NCI-H82 treated with DMSO at 0.1 percent for 48 hours (cell line): ENCODE data around the gene ERO1B.
"Not testable (repeated sequence)": the region's sequence is repeated elsewhere in the genome, so short reads cannot be mapped to it uniquely, and the experiment has no call there.

Experiments used
- DNase-seq: peaks from one replicate; lab custom pipeline; 2025; ENCODE audit not compliant: unreplicated experiment; lab: John Stamatoyannopoulos, UW

Gene ERO1B, protein sequence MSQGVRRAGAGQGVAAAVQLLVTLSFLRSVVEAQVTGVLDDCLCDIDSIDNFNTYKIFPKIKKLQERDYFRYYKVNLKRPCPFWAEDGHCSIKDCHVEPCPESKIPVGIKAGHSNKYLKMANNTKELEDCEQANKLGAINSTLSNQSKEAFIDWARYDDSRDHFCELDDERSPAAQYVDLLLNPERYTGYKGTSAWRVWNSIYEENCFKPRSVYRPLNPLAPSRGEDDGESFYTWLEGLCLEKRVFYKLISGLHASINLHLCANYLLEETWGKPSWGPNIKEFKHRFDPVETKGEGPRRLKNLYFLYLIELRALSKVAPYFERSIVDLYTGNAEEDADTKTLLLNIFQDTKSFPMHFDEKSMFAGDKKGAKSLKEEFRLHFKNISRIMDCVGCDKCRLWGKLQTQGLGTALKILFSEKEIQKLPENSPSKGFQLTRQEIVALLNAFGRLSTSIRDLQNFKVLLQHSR

DNA sequence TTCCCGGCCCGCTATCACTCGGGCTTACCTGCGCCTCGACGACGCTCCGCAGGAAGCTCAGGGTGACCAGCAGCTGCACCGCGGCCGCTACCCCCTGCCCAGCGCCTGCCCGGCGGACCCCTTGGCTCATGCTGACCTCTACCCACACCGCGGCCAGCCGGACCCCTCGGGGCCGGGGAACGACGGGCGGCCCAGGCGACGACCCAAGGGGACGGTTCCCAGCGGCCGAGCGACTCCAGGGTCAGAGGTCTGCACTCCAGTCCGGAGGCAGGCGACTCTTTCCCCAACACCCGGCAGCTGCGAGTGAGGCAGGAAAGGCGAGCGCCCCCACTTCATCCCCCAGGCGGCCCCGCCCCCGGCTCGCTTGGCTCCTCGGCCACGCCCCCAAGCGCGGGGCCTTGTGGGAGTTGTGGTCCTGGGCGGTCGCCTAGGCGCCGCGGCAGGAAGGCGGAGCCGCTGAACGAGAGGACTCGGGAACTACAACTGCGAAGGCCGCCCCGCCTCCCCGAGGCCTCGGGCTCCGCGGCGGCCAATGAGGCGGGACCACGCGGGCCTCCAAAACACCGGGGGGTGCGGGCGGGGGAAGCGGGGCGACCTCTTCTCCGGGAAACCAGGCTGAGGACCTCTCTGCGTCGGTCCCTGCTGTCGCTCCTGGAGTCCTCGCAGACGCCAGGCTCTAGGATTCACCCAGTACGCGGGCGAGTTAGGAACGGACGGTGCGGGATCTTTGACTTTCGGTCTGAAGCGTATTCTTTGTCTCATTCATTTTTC lies at the start of gene ERO1B:
ERO1B (minus strand) TSS at position 305 of the 771 bp plus-strand sequence; CDS start at position 130, 175 bp downstream.
- peak; percentile 83 for DNase-seq

DNA sequence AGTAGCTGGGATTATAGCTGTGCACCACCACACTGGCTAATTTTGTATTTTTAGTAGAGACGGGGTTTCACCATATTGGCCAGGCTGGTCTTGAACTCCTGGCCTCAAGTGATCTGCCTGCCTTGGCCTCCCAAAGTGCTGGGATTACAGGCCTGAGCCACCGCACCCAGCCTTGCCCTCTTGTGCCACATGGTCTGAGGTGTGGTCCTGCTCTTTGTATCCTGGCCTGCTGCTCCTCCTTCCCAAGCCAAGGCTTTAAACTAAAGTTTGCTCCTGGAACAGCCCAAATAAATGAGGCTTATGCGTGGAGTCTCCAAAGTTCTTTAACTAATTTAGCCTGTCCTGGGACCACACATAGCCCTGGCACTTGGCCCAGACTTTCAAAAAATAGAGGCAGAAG lies 49.7 kb upstream of the ERO1B start:
- DNase-seq: not testable (repeated sequence)

DNA sequence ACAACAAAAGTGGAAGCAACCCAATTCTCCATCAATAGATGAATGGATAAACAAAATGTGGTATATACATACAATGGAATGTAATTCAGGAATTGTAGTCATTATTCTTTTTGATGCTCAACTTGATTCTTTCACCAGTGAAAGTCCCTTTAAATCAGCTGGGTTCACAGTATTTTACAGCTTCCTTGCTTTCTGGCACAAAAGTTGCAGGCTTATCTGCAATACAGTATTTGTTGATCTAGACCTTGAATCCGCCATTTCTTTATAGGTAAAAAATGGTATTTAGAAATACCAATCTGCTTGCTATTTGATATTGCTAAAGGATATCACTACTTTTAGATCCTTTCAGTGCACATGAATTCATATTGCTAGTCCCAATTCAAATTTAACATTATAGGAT lies 44.7 kb upstream of the ERO1B start:
- no peak for DNase-seq

DNA sequence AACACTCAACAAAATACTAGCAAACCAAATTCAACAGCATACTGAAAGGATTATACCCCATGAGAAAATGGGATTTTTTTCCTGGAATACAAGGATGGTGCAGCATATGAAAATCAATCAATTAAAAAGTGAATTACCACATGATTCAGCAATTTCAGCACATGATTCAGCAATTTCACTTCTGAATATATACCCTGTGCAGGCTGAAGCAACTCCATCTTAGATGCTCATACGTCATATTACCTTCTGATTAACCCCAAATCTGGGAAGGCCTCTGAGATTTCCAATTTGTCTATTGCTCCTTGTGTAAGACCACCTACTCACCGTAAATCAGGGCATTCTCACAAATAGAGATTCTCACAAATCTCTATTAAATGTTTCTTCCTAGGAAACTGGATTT lies 43.8 kb upstream of the ERO1B start:
- DNase-seq: no peak

DNA sequence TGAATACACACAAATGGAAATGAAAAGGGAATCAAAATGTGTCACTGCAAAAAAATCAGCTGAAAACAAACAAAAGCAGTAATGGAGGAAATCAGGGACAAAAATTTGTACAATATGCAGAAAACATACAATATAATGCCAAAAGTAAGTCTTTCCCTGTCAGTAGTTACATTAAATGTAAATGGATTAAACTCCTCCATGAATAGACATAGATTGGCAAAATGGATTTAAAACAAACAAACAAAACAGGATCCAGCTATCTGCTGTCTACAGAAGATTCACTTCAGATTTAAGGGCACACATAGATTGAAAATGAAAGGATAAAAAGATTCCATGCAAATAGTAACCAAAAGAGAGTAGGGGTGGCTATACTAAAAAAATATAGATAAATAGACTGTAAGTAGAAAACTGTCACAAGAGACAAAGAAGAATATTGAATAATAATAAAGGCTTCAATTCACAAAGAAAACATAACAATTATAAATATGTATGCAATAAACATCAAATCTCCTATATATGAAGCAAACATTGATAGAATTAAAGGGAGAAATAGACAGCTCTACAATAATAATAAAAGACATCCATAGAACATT lies 42.2 kb upstream of the ERO1B start:
- no peak for DNase-seq

DNA sequence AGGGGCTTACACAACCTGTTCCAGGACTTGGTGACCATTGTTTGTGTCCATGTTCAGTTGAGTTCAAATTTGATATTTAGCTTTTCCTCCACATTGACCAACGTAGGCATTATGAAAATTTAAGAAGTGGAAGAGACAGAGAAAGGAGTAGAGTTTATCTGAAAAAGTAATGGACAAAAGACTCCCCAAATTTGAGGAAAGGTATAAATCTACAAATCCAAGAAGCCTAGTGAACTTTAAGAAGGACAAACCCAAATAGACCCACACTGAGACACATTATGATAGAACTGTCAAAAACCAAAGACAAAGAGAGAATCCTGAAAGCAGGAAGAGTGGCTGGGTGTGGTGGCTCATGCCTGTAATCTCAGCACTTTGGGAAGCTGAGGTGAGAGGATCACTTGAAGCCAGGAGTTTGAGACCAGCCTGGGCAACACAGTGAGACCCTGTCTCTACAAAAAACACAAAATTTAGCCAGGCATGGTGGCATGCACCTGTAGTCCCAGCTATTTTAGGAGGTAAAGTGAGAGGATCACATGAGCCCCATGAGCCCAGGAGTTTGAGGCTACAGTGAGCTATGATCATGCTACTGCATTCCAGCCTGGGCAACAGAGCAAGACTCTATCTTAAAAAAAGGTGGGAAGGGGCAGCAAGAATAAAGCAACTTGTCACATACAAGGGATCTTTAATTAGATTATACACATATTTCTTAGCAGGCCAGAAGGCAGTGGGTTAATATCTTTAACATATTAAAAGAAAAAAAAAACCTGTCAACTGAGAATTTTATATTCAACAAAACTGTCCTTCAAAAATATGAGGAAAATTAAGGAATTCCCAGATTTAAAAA lies 41.0 kb upstream of the ERO1B start:
- DNase-seq: no peak

DNA sequence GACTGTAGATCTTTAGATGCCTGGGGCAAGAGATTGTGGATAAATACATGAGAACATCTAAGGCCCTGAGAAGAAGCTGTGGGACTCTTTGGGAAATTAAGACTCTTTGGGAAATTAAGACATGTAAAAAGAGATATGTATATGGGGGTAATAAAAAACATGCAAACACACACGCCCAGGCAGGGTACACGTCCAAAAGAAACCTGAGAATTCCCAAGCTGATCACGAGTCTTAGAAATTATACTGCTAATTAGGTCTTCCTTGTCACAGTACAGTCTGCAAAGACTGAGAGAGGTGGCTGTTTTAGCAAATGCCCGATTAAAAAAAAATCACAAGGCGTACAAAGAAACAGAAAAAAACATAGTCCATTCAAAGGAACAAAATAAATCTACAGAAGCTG lies 39.3 kb upstream of the ERO1B start:
- DNase-seq: no peak

DNA sequence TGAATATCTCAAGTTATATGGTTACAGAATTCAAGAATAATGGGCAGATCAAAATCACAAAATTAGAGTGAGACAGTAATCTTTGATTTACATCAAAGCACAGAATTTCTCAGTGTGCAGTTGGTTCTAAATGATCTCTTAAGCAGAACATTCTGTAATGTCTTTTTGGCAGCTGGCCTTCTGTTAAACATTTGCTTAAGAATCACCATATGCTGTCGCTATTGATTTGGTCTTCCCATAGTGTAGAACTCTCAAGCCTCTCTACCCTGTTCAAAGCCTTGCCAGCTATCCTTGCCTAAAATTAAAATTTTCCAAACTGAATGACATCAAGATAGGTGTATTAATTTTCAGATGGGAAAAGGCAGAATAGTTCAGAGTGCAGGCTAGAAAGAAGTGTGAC lies 38.9 kb upstream of the ERO1B start:
- no peak for DNase-seq

DNA sequence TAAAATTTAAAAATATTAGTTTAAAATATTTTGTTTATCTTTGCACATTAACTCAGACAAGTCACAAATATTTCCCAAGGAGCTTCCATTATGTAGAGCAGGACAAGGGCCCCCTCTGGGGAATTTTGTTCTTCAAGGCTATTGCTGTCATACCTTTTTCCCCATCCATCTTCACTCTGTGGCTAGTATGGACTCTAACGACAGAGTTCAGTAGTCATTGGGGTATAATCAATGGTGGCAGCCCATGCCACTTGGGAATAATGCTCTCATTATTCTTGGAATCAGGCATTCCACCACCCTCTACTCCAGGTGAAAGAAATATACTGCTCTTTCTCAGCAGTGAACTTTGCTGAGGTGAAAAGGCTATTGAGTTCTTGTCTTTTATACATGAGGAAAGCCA lies 38.5 kb upstream of the ERO1B start:
- no peak for DNase-seq

DNA sequence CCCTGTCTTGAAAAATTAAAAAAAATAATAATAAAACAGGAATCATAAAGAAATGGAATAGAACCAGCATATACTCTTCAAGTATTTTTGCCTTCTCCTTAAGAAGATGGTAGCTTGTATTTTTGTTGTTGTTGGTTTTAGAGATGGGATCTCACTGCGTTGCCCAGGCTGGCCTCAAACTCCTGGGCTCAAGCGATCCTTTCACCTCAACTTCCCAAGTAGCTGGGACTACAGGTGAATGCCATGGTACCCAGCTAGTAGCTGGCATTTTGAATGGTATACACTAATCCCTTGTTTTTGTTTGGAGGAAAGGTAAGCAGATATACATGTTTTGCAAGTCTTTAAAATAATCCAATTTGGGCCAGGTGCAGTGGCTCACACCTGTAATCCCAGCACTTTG lies 34.7 kb upstream of the ERO1B start:
- no peak for DNase-seq

DNA sequence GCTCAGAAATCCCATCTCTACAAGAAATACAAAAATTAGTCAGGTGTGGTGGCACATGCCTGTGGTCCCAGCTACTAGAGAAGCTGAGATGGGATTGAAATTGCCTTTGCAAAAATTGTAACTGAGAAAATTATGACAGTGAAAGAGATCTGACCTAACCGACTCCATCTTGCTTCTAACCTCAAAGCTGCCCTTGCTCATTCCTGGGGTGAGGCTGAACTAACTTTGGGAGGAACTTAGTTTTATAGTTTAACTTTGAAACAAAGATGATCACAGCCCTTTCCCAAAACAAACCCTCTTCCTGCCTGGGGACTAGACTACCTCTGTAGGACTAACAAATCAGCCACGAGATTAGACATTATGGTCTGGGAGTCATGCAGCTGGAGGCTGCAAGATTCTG lies 33.8 kb upstream of the ERO1B start:
- no peak for DNase-seq

DNA sequence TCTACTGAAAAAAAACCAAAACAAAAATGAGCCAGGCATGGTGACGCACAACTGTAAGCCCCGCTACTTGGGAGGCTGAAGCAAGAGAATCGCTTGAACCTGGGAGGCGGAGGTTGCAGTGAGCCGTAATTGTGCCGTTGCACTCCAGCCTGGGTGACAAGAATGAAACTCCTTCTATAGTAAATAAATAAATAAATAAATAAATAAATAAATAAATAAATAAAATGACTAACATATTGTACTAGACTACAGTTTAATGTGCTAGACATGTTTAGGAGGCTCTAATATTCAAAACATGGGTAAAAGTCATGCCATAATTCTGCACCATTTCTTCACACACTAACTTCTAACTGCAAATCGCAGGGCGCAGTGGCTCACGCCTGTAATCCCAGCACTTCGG lies 33.3 kb upstream of the ERO1B start:
- no peak for DNase-seq

DNA sequence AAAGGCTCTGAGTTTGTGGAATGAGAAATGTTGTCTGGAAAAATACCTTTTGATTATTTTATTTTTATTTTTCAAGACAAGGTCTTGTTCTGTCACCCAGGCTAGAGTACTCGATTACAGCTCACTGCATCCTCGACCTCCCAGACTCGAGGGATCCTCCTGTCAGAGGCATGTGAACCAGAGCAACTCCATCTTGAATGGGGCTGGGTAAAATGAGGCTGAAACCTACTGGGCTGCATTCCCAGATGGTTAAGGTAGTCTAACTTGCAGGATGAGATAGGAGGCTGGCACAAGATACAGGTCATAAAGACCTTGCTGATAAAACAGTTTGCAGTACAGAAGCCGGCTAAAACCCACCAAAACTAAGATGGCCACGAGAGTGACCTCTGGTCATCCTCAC lies 32.3 kb upstream of the ERO1B start:
- DNase-seq: not testable (repeated sequence)

DNA sequence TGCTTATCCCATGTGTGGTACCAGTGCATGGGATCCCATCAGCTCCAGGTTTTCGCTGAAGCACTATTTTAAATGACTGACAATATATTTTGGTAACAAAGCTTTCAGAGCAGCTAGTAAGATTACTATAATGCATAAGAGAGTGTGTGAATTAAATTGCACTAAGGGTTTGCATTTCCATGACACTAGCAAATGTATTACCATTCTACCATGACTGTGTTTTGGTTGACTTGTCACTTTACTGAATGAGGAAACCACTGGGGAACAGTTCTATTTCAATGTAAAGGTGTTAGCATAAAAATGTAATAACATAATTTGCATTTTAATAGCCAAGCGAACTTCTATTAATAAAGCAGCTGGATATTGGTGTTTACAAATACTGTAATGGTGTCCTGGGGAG lies 31.7 kb upstream of the ERO1B start:
- no peak for DNase-seq

DNA sequence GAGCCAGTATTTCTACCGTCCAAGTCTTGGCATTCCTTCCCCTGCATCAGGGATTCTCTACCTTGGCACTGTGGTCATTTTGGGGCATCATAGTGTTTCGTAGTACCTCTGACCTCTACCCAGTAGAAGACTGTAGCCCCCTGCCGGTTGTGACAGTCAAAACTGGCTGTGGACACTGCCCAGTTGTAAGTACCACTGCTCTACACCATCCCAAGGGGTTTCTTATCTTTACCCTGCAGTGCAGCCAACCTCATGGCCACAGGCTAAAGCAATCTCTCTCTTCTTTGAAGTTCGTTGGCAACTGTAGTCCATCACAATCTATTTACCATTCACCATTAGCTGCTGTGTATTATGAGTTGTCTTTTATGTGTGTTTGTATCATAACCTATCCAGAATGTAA lies 29.3 kb upstream of the ERO1B start:
- no peak for DNase-seq

DNA sequence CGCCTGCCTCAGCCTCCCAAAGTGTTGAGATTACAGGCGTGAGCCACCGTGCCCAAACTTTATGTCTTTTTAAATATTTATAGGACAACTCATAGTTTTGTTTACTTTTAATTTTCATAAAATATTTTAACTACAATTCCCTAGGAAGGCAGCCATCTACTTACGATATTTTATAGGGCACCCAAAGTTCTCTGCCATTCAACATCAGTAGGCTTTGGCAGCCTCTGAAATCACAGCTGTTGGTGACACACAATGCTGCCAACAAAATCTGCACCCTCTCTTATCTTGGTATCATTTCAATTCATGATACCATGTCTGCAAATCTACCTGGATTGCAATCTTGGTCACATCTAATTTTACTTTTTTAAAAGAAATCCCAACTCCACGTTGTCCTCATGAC lies 27.1 kb upstream of the ERO1B start:
- no peak for DNase-seq

DNA sequence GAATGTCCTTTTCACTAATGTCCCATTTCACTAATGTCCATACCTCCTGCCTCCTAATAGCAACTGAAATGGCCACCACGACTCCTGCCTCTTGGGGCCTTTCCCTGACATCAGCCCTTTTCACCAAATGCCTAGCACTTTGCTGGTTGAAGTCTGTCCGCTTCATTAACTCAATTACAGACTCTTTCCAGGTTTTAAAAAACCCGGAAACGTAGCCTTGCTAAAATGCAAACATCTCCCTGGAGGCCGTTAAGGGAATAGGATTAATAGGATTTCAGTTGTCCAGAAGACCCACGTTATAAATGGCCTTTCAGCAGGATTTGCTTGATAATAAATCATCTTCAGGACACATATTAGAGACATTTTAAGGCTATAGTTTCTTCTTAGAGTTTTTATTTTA lies 25.7 kb upstream of the ERO1B start:
- DNase-seq: peak; percentile 10

DNA sequence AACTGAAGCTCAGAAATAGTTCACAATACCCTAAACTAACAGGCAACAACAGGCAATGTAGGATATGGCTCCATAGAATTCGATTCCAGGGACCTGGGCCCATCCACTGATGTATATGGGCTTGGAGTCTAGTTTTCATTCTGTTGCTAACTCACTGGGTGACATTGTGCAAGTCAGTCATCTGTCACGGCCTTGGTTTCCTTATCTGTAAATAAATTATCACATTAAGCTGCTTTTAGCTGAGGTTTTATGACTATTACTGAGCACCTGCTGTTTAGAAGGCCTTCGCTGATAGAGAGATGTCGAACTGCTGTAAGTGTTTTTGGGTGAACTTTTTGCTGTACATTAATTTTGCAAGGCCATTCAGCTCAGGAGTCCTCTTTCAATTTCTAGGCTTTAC lies 22.9 kb upstream of the ERO1B start:
- no peak for DNase-seq

DNA sequence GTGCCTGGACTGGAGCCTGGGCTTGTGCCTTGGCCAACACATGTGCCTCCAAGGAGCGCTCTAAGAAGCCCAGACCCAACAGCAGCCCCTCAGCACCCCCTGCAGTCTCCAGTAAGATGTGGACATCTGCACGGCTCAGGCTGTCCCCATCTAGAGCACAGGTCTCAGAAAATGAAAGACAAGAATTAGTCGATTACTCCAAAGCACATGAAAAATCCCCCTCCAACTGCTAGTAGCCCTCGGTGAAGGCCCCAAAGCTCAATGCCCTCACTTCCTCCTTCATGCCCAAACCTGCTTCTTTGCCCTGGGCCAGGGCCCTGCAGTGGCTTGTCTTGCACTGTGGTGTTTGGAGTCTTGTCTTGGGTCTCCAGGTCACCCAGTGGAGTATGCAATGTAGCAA lies 21.9 kb upstream of the ERO1B start:
- no peak for DNase-seq

DNA sequence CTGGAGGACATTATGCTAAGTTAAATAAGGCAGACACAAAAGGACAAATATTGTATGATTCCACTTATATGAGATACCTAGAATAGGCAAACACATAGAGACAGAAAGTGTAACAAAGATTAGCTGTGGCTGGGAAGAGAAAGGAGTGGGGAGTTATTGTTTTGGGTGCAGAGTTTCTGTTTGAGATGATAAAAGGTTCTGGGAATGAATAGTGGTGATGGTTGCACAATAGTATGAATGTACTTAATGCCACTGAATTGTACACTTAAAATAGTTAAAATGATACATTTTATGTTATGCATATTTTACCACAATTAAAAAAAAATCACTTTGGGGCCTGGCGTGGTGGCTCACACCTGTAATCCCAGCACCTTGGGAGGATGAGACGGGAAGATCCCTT lies 21.2 kb upstream of the ERO1B start:
- no peak for DNase-seq

DNA sequence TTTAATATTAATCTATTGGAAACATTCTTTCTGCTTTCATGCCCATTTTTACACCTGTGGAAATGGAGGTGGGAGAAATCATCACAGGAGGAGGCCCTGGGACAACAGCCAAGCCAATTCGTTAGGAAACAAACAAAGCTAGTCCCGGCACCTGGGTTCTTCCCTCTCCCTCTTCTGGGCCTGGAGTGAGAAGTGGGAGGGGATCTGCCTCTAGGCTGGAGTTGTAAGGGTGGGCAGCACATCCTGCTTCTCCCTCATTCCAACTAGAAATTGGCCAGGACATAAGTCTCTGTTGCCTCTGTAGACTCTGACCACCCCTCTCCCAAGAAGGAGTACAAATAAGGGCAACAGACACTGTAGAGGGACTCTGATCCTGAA lies 20.2 kb upstream of the ERO1B start:
- no peak for DNase-seq
